ENCODE measurements around the gene DNAJB1.
A peak's percentile ranks its signal among the peaks of the same experiment; 100 is the strongest.

DNAJB1 gene

DNA sequence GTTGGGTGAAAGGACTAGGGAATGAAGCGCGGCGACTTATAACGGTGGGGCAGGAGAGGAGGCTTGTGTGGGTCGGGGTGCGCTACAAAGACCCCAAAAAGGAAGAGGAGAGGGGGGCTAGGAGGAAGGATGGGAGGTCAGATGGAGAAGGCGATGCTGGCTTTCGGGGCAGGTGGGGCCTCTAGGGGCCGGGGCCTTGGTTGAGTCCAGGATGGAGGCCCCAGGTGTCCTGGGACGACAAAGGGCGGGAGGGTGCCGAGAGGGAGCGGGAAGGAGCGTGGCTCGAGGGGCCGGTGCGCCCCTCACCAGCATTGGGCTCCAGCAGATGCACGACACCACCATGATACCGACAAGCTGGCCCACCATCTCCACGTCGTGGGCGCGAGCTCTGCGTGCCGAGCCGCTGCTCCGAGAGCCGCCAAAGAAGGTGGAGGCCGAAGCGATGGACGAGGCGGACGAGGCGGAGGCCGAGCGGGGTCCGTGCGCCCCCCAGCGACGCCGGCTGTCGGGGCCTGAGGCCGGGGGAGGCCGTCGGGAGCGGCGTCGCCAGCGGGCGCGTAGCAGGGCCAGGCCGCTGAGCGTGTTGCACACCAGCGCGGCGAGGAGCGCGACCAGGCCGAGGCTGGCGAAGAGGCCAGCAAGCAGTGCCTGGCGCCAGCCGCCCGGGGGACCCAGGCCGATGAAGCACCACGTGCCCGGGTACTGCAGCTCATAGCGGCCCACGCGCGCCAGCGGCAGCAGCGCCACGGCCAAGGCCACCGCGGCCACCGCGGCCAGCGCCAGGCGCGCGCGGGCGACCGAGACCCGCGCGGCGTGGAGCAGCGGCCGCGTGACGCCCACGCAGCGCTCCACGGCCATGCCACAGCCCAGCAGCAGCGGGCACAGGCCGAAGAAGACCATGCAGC lies 44.9 kb downstream of the DNAJB1 start:
- no peak for DNase-seq (ENCODE audit: low read depth)

- DNase-seq (ENCODE audit: low read depth): peak; percentile 81
Observed at GRCh38 chr19:14472202-14472938, 45.8 kb downstream of the DNAJB1 start.

- no peak for DNase-seq (ENCODE audit: low read depth)
Observed at GRCh38 chr19:14471436-14472187, 46.6 kb downstream of the DNAJB1 start.

- DNase-seq (ENCODE audit: low read depth): no peak
Observed at GRCh38 chr19:14470031-14470876, 47.9 kb downstream of the DNAJB1 start.

DNA sequence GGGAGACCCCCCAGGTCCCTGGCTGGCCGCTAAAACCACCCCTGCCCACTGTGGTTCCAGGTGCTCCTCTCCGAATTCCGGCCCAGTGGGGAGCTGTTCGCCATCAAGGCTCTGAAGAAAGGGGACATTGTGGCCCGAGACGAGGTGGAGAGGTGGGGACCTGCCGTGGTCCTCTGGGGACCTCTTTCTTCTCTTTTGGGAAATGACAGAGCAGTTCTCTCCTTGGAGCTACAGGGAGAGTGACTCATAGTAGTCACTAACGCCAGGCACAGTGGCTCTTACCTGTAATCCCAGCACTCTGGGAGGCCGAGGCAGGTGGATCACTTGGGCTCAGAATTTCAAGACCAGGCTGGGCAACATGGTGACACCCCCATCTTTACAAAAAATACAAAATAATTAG lies 50.4 kb downstream of the DNAJB1 start:
- DNase-seq (ENCODE audit: low read depth): no peak

GRCh38 chr19:14467391-14467790 lies 50.8 kb downstream of the DNAJB1 start:
- DNase-seq (ENCODE audit: low read depth): no peak
